GM21528 (cell line): ENCODE measurements around the gene ZNHIT2.

ENCODE experiments used
- ATAC-seq: cut with Tn5 transposase; IDR thresholded peaks from one replicate; pipeline ENCODE4 v1.9.1; 2021; ENCODE audit warnings: mild to moderate bottlenecking, moderate library complexity; ENCODE audit not compliant: unreplicated experiment, low FRiP score

ZNHIT2 gene

GRCh38 chr11:65078786-65079342 is 38.6 kb downstream of the ZNHIT2 start:
- ATAC-seq: no peak

DNA sequence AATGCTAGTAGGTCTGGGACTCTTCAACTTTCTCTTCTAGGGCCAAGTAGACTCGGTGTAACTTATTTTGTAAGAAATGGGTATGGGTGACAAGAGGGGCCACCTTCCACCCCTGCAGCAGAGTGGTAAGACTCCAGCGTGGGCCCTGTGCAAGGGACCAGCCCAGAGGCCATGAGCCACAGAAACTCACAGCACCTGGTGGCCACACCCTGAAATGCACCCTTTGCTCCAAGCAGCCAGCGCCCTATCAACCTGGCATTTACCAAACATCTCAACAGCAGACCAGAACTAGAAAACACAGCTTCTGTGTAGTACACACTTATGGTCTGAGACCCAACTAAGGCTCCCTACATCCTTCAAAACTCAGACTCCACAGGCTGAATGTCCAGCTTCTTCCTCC is 39.4 kb downstream of the ZNHIT2 start:
- ATAC-seq: no peak

GRCh38 chr11:65077451-65077850 is 40.0 kb downstream of the ZNHIT2 start:
- ATAC-seq: no peak

DNA sequence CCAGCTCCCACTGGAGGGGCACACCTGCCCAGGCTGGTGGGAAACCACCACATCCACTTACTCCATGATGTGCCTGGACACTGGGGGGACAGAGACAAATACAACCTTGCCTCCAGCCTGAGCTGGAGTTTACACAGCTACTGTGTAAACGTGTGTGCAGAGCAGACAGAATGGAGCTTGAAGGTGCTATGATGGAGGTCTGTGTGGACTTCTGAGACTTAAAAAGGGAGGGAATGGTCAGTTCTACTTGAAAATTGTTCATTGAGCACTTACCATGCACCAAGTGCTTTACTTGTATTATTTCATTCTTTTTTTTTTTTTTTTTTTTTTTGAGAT is 44.9 kb downstream of the ZNHIT2 start:
- no peak for ATAC-seq

GRCh38 chr11:65071907-65072630 is 45.4 kb downstream of the ZNHIT2 start:
- ATAC-seq: no peak

- ATAC-seq: no peak
These were observed 48.3 kb downstream of the ZNHIT2 start for GRCh38 chr11:65069217-65069616.

GRCh38 chr11:65067446-65067845 is 50.1 kb downstream of the ZNHIT2 start:
- no peak for ATAC-seq

GRCh38 chr11:65066805-65067291 is 50.7 kb downstream of the ZNHIT2 start:
- no peak for ATAC-seq
